GM19395 (cell line): ENCODE results near the gene RRM1.
"Not testable (repeated sequence)": the region's sequence is repeated elsewhere in the genome, so short reads cannot be mapped to it uniquely, and the experiment has no call there.

Experiments used
- ATAC-seq: cut with Tn5 transposase; IDR thresholded peaks from one replicate; pipeline ENCODE4 v1.9.1; 2021; ENCODE audit warnings: mild to moderate bottlenecking, moderate library complexity; ENCODE audit not compliant: unreplicated experiment

The RRM1 gene

DNA sequence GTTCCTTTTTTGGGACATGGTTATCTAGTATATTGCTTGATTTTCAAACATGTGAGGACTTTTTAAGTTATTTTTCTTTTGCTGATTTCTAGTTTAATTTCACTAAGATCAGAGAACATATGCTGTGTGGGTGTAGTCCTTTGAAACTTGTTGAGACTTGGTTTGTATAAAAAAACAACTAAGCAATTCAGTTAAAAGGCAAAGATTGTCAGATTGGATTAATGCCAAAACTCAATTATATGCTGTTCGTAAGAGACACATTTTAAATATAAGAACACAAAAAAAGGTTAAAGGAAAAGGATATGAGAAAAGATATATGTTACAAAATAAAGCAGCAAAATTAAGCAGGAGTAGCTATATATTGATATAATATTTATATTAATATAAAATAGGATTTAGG is 17.8 kb upstream of the RRM1 start:
- ATAC-seq = no peak

DNA sequence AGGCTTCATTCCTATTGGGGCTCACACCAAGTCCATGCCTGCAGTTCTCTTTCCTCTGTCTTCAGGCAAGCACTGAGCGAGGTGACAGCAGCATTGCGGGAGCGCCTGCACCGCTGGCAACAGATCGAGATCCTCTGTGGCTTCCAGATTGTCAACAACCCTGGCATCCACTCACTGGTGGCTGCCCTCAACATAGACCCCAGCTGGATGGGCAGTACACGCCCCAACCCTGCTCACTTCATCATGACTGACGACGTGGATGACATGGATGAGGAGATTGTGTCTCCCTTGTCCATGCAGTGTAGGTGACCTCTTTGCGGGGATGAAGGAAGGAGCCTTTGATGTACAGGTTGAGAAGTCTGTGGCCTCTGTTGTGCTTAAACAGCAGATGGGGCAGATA is 11.4 kb upstream of the RRM1 start:
- ATAC-seq = no peak

DNA sequence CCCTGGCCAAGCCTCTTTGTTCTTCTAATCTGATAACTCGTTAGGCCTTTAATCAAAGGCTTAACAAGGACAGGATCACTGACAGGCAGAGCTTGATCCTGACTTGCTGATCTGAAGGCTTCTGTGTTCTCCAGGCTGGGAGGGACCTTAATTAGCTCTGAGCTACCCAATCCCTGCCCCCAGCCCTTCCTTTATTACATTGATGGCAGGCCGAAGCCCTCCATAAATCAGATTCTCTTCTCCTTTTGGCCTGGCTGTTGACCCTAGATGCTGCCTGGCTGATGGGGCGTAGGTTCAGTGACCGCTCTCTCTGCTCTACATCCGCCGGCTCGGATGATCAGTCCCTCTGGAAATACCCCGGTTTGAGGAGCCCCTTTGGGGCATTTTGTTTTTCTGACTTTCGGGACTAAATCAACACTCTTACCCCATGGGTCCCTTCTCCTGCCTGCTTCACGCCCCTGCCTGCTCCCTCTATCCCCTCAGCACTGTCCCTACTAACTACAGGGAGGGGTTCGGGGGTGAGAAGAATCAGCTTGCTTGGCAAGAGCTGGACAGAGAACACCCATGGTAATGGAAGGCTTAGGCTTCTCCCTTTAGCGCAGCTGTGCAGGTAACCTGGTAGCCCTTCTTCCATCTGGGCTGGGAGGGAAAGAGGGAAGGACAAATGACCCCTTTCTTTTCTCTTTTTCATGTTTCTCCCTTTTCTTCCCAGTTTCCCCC is 10.0 kb upstream of the RRM1 start:
- no peak for ATAC-seq

DNA sequence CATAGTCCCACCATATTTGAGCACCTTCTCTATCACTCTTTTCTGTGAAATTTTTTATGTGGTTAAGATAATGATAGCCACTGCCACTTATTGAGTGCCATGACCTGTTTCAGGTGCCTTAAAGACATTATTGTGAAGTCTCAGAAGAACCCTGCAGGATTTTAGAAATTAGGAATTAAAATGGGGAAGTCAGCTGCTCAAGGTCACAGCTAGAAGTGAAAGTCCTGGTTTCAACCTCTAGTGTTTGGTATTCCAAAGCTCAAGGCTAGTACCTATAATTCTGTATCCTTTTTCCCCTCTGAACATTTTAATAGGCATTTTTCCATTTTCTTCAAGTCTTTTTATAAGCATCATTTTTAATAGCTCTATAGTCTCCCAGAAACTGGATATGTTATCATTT is 9.0 kb upstream of the RRM1 start:
- ATAC-seq = no peak

DNA sequence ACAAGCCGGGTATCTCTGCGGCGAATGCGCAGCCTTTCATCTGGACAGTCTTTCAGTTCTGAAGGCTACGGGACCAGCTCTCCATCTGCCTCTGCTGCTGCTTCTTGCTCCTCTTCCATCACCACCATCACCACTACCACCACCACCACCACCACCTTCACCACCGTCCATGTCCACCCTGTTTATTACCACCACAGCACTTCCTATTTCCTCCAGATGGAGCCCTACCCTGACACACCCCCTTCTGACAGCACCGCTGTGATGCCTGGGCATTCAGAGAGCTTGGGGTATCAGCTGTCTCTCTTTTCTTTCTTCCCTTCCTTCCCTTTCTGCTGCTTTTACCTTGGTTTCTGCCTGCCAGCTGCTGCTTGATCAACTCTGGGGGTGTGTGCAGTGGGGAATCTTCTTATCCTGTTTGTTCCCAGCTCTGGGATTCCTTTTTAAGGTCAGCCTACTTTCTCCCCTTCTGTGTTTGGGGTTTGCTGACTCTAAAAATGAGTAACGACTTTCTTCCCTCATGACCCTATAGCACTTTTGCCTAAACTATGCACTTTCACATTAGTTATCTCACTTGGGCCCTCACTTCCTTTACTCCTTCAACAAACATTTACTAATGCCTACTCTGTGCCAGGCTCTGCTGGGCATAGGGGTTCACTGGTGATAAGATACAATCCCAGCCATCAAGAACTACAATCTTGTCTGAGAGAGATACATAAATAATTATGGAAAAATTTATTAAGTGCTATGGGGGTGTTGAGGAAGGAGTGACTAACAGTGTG is 7.8 kb upstream of the RRM1 start:
- ATAC-seq = no peak

DNA sequence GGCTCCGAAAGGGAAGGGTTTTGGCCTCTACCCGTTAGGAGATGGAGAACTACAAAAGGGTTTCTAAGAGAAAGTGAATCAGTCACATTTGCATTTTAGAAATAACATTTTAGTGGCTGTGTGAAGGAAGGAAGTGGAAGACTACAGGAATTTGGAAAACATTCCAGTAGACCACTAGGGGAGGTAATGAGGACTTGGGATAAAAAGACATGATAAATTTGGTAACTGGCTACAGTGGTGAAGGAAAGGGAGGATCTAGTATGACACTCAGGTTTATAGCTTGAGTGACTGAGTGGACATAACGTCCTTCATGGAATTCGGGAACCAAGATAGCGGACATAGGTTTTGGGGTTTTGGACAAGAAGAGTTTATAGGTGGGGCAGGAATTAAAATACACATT is 7.0 kb upstream of the RRM1 start:
- no peak for ATAC-seq

DNA sequence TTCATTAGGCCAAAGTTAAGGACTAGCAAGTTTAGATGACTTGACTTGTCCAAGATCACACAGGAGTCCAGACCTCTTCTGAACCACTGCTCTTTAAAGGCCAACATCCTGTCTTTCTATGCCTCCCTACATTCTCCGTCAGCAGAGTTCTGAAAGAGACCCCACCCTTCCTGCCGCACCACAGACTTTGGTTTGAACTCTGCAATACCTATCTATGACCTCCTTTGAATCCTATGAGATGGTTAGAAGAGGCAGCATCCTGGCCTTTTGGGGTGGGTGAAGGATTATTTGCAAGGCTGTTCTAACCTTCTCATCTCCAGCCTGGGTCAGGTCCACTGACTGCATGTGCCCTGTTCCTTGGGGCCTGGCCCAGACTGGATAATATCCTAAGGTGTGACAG is 4.3 kb upstream of the RRM1 start:
- no peak for ATAC-seq

DNA sequence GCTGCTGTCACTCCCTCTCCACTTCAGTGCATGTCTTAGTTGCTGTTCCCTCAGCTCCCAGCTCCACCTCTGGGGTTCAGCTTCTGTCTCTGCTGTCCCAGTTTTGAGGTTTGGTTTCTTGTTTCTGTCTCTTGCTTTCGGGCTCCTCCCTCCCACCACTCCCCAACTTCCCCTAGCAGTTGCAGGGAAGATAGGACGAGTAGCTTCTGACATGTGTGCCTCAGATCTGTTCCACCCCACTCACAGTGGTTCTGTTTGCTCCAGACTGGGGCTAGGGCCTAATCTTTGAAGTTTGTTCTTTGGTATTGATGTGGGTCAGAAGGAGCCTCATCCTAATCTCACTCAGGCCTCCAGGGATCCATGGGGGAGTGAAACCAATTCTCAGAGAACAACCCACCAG is 2.6 kb upstream of the RRM1 start:
- no peak for ATAC-seq

DNA sequence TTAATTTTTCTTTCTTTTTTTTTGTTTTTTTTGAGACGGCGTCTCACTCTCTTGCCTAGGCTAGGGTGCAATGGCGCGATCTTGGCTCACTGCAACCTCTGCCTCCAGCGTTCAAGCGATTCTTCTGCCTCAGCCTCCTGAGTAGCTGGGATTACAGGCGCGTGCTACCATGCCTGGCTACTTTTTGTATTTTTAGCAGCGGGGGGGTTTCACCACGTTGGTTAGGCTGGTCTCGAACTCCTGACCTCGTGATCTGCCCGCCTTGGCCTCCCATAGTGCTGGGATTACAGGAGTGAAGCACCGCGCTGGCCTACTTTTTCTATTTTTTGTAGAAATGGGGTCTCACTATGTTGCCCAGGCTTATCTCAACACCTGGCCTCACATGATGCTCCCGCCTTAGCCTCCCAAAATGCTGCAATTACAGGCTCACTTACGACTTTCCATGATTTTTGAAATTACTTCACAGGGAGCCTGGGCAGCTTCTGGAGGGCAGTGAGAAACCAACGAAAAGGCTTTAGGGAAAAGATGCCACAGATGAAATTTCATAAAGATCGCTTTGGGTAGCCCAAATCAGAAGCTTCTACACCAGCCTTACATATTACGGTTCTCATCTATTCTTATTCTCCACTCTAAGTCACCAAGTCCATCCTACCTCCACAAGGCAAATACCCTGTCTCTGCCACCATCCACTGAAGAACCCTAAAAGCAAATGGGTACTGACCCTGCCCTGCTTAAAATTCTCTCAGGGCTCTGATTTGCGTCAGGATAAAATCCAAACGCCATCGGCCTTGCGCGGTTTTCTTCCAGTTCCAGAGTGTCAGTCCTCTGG is 866 bp upstream of the RRM1 start:
- ATAC-seq = no peak

DNA sequence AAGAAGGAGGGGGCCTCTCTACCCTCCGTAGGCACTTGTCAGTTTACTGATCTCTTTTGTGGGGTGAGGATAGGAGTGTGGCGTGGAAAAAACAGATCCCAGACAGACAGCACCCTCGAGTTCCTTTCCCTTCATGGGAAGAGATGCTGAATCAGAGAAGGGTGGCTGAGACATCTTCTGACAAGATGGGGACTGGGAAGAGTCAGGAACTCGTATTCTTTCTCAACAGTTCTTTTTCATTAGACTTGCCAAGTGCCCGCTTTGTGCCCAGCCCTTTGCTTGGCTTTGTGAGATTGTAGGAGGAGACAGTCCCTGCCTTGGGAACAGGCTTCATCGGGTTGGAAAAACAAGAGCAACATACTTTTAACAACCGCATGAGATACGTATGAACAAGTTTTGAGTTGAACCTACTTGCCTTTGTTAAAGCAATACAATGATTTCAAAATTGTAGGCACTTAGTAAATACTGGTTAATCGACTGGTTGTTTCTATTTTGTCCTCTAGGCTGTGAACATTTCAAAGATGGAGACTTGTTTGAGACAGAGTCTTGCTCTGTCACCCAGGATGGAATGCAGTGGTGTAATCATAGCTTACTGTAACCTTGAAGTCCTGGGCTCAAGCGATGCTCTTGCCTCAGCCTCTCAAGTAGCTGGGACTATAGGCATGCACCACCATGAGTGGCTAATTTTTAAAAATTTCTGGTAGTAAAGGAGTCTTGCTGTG is 1.1 kb downstream of the RRM1 start:
- no peak for ATAC-seq

DNA sequence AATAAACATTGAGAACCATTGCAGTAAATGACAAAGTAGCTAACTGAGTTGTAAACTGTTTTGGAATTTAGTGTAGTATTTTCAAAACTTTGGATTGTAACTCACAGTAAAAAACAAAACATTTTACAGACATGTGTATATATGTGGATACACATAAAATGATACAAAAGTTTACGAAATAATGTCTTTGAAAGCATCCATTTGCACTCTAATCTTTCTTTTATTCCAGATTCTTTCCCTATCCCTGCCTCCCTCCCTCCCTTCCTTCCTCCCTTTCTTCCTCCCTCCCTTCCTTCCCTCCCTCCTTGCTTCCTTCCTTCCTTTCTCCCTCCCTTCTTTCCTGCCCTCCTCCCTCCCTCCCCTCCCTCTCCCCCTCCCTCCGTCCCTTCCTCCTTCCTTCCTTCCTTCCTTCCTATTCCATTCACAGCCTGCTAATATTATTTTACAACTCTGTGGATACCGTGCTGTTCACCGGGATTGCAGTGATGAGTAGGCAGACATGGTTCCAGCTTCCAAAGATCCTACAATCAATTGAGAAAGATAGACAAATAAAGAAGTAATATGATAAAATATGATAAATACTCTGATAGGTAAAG is 3.5 kb downstream of the RRM1 start:
- no peak for ATAC-seq

DNA sequence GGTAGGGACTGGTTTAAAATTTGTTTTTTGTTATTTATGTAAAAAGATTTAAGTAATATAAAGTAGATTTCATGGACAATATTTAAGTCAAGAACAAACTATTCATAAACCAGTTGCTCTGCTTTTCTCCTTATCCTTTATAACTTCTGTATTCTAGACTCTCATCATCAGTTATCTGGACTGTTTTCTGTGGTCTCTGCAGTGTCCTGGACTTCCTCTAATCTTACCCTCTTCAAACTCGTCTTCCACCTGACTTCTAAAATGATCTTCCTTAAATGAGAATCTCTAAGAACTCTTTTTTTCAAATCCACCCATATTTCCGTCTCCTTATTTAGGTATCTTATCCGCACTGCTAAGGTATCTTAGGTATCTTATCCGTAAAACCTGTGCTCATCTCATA is 8.1 kb downstream of the RRM1 start:
- no peak for ATAC-seq

DNA sequence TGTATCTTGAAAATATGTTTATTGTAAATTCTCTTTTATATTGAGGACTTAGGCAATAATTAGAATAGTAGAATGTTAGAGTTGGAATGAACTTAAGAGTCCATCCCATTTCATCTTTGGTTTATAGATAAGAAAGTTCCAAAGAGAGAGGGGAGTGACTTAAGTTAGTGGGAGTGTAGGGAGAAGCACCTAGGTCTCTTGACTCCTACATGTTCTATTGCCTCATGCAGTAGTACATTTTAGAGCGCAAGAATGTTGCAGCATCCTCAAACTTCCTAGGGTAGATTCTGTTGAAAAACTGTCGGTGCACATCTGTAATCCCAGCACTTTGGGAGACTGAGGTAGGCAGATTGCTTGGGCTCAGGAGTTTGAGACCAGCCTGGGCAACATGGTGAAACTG is 8.7 kb downstream of the RRM1 start:
- ATAC-seq = no peak

DNA sequence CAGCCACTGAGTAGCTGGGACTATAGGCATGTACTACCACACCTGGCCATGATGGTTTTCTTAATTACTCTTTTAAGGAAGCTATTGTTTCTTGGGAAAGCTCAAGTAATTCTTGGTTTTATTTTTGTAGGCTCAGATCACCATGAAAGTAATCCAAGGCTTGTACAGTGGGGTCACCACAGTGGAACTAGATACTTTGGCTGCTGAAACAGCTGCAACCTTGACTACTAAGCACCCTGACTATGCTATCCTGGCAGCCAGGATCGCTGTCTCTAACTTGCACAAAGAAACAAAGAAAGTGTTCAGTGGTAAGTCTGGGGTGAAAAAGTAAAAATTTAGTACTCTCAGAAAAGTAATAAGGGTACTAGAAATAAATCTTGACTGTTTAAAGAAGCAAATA is 11.3 kb downstream of the RRM1 start:
- ATAC-seq = no peak

DNA sequence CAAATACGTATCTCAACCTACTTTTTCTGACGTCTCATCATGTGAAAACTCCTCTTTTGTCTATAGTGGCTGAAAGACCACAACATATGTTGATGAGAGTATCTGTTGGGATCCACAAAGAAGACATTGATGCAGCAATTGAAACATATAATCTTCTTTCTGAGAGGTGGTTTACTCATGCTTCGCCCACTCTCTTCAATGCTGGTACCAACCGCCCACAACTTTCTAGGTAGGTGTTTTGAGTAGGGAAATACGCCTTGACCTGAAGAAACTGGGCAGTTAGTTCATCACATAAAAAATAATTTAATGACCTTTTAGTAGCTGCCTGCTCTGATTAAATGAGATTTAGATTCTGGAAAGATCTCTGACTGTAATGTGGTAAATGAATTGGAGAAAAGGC is 17.2 kb downstream of the RRM1 start:
- no peak for ATAC-seq

DNA sequence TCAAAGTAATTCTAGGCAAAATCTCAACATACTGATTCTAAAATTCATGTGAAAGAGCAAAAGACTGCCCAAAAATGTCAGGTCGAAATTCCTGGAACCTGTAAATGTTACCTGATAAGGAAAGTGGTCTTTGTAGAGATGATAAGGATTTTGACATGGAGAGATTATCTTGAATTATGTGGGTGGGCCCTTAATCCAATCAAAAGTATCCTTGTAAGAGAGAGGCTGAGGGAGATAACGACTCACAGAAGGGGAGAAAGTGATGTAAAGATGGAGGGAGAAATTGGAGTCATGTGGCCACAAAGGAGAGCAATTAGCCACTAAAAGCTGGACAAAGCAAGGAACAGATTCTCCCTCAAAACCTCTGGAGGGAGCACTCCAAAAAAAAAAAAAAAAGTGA is 20.5 kb downstream of the RRM1 start:
- ATAC-seq = no peak

DNA sequence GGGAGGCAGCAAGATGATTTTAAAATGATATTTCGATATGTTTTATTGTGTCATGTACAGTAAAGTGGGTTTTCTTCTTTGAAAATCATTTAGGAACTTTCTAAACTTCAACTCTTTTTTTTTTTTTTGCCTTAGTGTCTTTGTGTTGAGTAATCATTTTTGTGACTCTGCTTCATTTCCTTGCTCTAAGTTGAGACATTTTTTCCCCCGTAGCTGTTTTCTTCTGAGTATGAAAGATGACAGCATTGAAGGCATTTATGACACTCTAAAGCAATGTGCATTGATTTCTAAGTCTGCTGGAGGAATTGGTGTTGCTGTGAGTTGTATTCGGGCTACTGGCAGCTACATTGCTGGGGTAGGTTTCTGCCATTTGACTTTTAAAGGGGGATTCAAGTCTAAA is 23.5 kb downstream of the RRM1 start:
- no peak for ATAC-seq

DNA sequence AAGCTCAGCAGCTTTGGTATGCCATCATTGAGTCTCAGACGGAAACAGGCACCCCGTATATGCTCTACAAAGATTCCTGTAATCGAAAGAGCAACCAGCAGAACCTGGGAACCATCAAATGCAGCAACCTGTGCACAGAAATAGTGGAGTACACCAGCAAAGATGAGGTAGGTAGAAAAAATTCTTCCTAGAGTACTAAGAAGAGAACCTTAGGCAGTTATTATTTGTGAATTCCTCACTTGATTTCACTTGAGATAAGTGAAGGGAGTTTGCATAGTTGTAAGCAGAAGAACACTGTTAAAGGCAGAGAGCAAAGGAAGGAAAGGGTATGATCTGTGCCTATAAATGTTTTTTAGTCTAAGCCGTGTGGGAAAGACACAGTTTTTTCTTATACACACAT is 28.6 kb downstream of the RRM1 start:
- no peak for ATAC-seq

DNA sequence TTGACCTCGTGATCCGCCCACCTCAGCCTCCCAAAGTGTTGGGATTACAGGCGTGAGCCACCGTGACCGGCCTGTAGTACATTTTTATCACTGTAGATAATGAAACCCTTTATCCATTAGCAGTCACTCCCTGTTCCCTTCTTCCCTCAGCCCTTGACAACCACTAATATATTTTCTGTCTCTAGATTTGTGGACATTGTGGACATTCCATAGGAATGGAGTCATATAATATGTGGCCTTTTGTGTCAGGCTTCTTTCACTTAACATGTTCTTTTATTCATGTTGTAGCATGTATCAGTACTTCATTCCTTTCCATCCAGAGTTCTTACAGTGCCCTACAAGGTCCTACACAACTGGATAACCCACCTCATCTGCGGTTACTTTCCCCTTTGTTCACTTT is 30.5 kb downstream of the RRM1 start:
- ATAC-seq = no peak

DNA sequence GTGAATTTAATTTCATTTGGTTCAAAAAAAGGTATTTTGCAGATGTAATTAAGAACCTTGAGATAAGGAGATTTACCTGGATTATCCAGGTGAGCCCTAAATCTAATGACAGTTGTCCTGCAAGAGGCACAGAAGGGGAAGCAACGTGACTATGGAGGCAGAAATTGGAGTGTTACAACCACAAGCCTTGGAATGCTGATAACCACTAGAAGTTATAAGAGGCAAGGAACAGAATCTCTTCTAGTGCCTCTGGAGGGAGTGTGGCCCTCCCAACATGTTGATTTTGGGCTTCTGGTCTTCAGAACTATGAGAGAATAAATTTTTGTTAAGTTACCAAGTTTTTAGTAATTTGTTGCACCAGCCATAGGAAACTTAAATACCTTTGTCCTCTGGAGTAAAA is 32.8 kb downstream of the RRM1 start:
- ATAC-seq = no peak

DNA sequence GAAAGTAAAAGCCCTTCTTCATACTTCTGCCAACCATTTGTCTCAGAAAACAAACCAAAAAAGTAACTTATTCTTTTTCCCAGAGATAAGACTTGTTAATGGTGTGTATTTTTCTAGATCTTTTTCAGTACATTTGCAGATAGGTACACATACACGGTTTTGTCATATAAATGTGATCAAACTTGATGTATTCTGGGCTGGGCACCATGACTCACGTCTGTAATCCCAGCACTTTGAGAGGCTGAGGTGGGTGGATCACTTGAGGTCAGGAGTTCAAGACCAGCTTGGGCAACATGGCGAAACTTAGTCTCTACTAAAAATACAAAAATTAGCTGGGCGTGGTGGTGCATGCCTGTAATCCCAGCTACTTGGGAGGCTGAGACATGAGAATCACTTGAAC is 35.6 kb downstream of the RRM1 start:
- ATAC-seq = not testable (repeated sequence)
